ENCODE results near the gene PKDREJ. TPM values are rescaled to one million over a fixed set of nuclear protein-coding genes. Genes with fewer than 3 reads are reported as not detected.

PKDREJ gene
- total RNA-seq, 1 donor from 2014 or later, result not detected

- H3K27ac ChIP-seq, result no peak overlapping the region
- TF ChIP-seq CTCF (IDR thresholded peaks at IDR 0.05), result no peak
- intact Hi-C loops (cut with DNase I), result no loop called here
- ATAC-seq, result no peak
- no peaks in the 10 kb centered on the region for H3K27me3 ChIP-seq (ENCODE audit: low read depth)
- H3K4me1 ChIP-seq, result peaks cover 15% of the 10 kb centered on the region
- peaks cover 16% of the 10 kb centered on the region for H3K36me3 ChIP-seq
- DNase-seq, result no peak
- no peaks in the 10 kb centered on the region for H3K9me3 ChIP-seq
- no peak overlapping the region for H3K4me3 ChIP-seq
Observed at GRCh38 chr22:46245511-46245910, 17.6 kb downstream of the PKDREJ start.

GRCh38 chr22:46244771-46245170 lies 18.4 kb downstream of the PKDREJ start:
- H3K36me3 ChIP-seq, result peaks cover 20% of the 10 kb centered on the region
- H3K4me1 ChIP-seq, result peaks cover 15% of the 10 kb centered on the region
- no peak for TF ChIP-seq CTCF (IDR thresholded peaks at IDR 0.05)
- H3K4me3 ChIP-seq, result no peak overlapping the region
- ATAC-seq (no peak), DNase-seq (no peak)
- H3K9me3 ChIP-seq, result no peaks in the 10 kb centered on the region
- intact Hi-C loops (cut with DNase I), result no loop called here
- H3K27ac ChIP-seq, result no peak overlapping the region
- H3K27me3 ChIP-seq (ENCODE audit: low read depth), result no peaks in the 10 kb centered on the region

GRCh38 chr22:46242076-46242475 lies 21.1 kb downstream of the PKDREJ start:
- Histone ChIP-seq H3K27me3 (ENCODE audit: low read depth) (no peaks in the 10 kb centered on the region), H3K4me1 (peaks cover 4% of the 10 kb centered on the region), H3K9me3 (no peaks in the 10 kb centered on the region), H3K27ac (no peak overlapping the region), H3K4me3 (no peak overlapping the region), H3K36me3 (peaks cover 42% of the 10 kb centered on the region)
- TF ChIP-seq CTCF (IDR thresholded peaks at IDR 0.05), result no peak
- DNase-seq, result no peak
- intact Hi-C loops (cut with DNase I), result no loop called here
- no peak for ATAC-seq

- intact Hi-C loops (cut with DNase I), result no loop called here
- ATAC-seq (no peak), DNase-seq (no peak)
- Histone ChIP-seq H3K9me3 (no peaks in the 10 kb centered on the region), H3K4me1 (peaks cover 4% of the 10 kb centered on the region), H3K27ac (no peak overlapping the region), H3K4me3 (no peak overlapping the region), H3K36me3 (peaks cover 48% of the 10 kb centered on the region), H3K27me3 (ENCODE audit: low read depth) (no peaks in the 10 kb centered on the region)
- TF ChIP-seq CTCF (IDR thresholded peaks at IDR 0.05), result no peak
Observed at GRCh38 chr22:46241396-46242007, 21.6 kb downstream of the PKDREJ start.

- no peak for ATAC-seq
- Histone ChIP-seq H3K36me3 (peaks cover 54% of the 10 kb centered on the region), H3K27ac (no peak overlapping the region), H3K4me3 (no peak overlapping the region), H3K4me1 (peaks cover 4% of the 10 kb centered on the region), H3K27me3 (ENCODE audit: low read depth) (no peaks in the 10 kb centered on the region), H3K9me3 (no peaks in the 10 kb centered on the region)
- intact Hi-C loops (cut with DNase I), result no loop called here
- no peak for TF ChIP-seq CTCF (IDR thresholded peaks at IDR 0.05)
- no peak for DNase-seq
Observed at GRCh38 chr22:46240907-46241306, 22.2 kb downstream of the PKDREJ start.
